WTC11 (cell line): ENCODE measurements around the gene CFAP157. TPM values are rescaled to one million over a fixed set of nuclear protein-coding genes. Genes with fewer than 3 reads are reported as not detected.

Source experiments
- ATAC-seq: fragments of 200-7000 bp; cut with Tn5 transposase; 2 replicates; pipeline ENCODE4 v1.10.0; 2021; ENCODE audit warnings: mild to moderate bottlenecking, moderate library complexity
- CTCF ChIA-PET: fragments of 300-600 bp; sonication (Branson Sonifier 250); formaldehyde crosslinking; loops from one replicate; lab custom pipeline; 2021; ENCODE audit warnings: antibody characterized with exemption; lab: Charles Lee
- POLR2A ChIA-PET: fragments of 350-600 bp; sonication (Branson Sonifier 250); formaldehyde crosslinking; loops from one replicate; lab custom pipeline; 2021; ENCODE audit warnings: antibody characterized with exemption; lab: Charles Lee
- DNase-seq: peaks from one replicate; pipeline ENCODE4 v3.0.0; 2021; ENCODE audit warnings: low spot score
- H3K27ac Mint-ChIP-seq: 2 replicates; pipeline ENCODE4 v1.8.0; 2021; ENCODE audit warnings: mixed read lengths
- H3K27me3 Mint-ChIP-seq: 2 replicates; pipeline ENCODE4 v1.8.0; 2021; ENCODE audit warnings: low read depth, mild to moderate bottlenecking, moderate library complexity, mixed read lengths
- H3K36me3 Mint-ChIP-seq: 2 replicates; pipeline ENCODE4 v1.8.0; 2021; ENCODE audit warnings: mixed read lengths
- H3K4me1 Mint-ChIP-seq: 2 replicates; pipeline ENCODE4 v1.8.0; 2022; ENCODE audit warnings: mixed read lengths
- H3K4me3 Mint-ChIP-seq: 2 replicates; pipeline ENCODE4 v1.8.0; 2021; ENCODE audit warnings: mild to moderate bottlenecking, moderate library complexity, mixed read lengths
- H3K9me3 Mint-ChIP-seq: 2 replicates; pipeline ENCODE4 v1.8.0; 2021; ENCODE audit warnings: mixed read lengths
- CREB1 ChIP-seq: sonication (generic); formaldehyde crosslinking; IDR thresholded peaks from 2 replicates; pipeline ENCODE4 v1.8.0; 2023; ENCODE audit warnings: mild to moderate bottlenecking, missing genetic modification reagents
- FOXJ3 ChIP-seq: sonication (generic); formaldehyde crosslinking; IDR thresholded peaks from 2 replicates; pipeline ENCODE4 v1.9.0; 2021; ENCODE audit warnings: missing genetic modification reagents, mild to moderate bottlenecking, borderline replicate concordance
- GRHL2 ChIP-seq: fragments of 250-450 bp; sonication (Bioruptor Pico); IDR thresholded peaks from 2 replicates; pipeline ENCODE4 v1.8.0; 2022; ENCODE audit warnings: mild to moderate bottlenecking, moderate library complexity; ENCODE audit not compliant: insufficient replicate concordance, severe bottlenecking
- KAT7 ChIP-seq: sonication (generic); formaldehyde crosslinking; IDR thresholded peaks from 2 replicates; pipeline ENCODE4 v1.8.1; 2023; ENCODE audit warnings: missing genetic modification reagents, mild to moderate bottlenecking, borderline replicate concordance
- MXD4 ChIP-seq: fragments of 250-450 bp; sonication (Bioruptor Pico); IDR thresholded peaks from 2 replicates; pipeline ENCODE4 v1.8.0; 2021; ENCODE audit warnings: mild to moderate bottlenecking, moderate library complexity, borderline replicate concordance
- NFATC4 ChIP-seq: fragments of 250-450 bp; sonication (Bioruptor Pico); IDR thresholded peaks from 2 replicates; pipeline ENCODE4 v1.9.0; 2021; ENCODE audit warnings: mild to moderate bottlenecking
- ZNF396 ChIP-seq: fragments of 250-450 bp; sonication (Bioruptor Pico); IDR thresholded peaks from 2 replicates; pipeline ENCODE4 v1.8.0; 2021; ENCODE audit warnings: mild to moderate bottlenecking, moderate library complexity, borderline replicate concordance
- total RNA-seq: library from RNA; stranded (reverse); gene quantifications from 3 replicates; pipeline ENCODE4 v1.2.3, GENCODE V29; 2021
- TF ChIP-seq, protein P1 (sequence below): fragments of 250-450 bp; sonication (Bioruptor Pico); IDR thresholded peaks from 2 replicates; pipeline ENCODE4 v1.9.0; 2021; ENCODE audit warnings: mild to moderate bottlenecking
- TF ChIP-seq, protein P2 (sequence below): sonication (generic); formaldehyde crosslinking; conservative IDR thresholded peaks from 2 replicates; pipeline ENCODE4 v1.8.1; 2022; ENCODE audit warnings: mild to moderate bottlenecking, missing genetic modification reagents
- TF ChIP-seq, protein P3 (sequence below): sonication (generic); formaldehyde crosslinking; IDR thresholded peaks from 2 replicates; pipeline ENCODE4 v1.8.1; 2022; ENCODE audit warnings: low read depth, missing genetic modification reagents, borderline replicate concordance
- TF ChIP-seq, protein P4 (sequence below): sonication (generic); formaldehyde crosslinking; IDR thresholded peaks from 2 replicates; pipeline ENCODE4 v1.8.1; 2023; ENCODE audit warnings: mild to moderate bottlenecking, missing genetic modification reagents
- TF ChIP-seq, protein P5 (sequence below): sonication (generic); formaldehyde crosslinking; IDR thresholded peaks from 2 replicates; pipeline ENCODE4 v1.8.1; 2022; ENCODE audit warnings: missing genetic modification reagents, borderline replicate concordance
- TF ChIP-seq, protein P6 (sequence below): fragments of 250-450 bp; sonication (Bioruptor Pico); IDR thresholded peaks from 2 replicates; pipeline ENCODE4 v1.8.0; 2021; ENCODE audit warnings: mild to moderate bottlenecking
- TF ChIP-seq, protein P7 (sequence below): sonication (generic); formaldehyde crosslinking; IDR thresholded peaks from 2 replicates; pipeline ENCODE4 v1.8.0; 2022; ENCODE audit warnings: missing genetic modification reagents
- TF ChIP-seq, protein P8 (sequence below): sonication (generic); formaldehyde crosslinking; IDR thresholded peaks from 2 replicates; pipeline ENCODE4 v1.8.1; 2023; ENCODE audit warnings: mild to moderate bottlenecking, missing genetic modification reagents, borderline replicate concordance

The CFAP157 gene
- total RNA-seq, 1 experiment from 2014 or later, result 0.22 TPM

DNA sequence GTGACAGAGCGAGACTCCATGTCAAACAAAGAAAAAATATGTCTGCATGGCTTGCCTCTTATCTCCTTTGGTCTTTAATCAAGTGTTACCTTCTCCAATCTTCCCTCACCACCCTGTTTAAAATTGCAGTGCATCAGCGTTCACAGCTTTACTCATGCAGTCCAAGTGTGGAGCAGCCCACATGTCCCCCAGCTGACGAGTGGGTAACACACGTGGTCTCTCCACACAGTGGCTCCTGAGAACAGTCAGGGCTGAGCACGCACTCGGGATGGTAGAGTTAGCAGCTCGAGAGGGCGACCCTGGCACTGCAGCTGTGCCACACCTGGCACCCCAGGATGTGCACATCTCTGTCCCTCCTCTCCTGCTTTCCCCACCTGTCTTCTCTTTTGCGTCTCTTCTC, 25.9 kb upstream of the CFAP157 start:
- no peaks in the 10 kb centered on the region for H3K9me3 Mint-ChIP-seq
- H3K27me3 Mint-ChIP-seq, result no peaks in the 10 kb centered on the region
- CTCF ChIA-PET, result no interaction called here
- H3K36me3 Mint-ChIP-seq, result peaks cover 27% of the 10 kb centered on the region; the same call in 1 of the 2 replicates
- H3K4me3 Mint-ChIP-seq, result no peak overlapping the region
- H3K27ac Mint-ChIP-seq, result no peak overlapping the region
- no peak for DNase-seq
- POLR2A ChIA-PET, result no interaction called here
- TF ChIP-seq CREB1 (CRISPR knock-in tag) (no peak), FOXJ3 (CRISPR knock-in tag) (no peak), NFATC4 (CRISPR knock-in tag) (no peak), GRHL2 (no peak)
- TF ChIP-seq, protein P1, sequence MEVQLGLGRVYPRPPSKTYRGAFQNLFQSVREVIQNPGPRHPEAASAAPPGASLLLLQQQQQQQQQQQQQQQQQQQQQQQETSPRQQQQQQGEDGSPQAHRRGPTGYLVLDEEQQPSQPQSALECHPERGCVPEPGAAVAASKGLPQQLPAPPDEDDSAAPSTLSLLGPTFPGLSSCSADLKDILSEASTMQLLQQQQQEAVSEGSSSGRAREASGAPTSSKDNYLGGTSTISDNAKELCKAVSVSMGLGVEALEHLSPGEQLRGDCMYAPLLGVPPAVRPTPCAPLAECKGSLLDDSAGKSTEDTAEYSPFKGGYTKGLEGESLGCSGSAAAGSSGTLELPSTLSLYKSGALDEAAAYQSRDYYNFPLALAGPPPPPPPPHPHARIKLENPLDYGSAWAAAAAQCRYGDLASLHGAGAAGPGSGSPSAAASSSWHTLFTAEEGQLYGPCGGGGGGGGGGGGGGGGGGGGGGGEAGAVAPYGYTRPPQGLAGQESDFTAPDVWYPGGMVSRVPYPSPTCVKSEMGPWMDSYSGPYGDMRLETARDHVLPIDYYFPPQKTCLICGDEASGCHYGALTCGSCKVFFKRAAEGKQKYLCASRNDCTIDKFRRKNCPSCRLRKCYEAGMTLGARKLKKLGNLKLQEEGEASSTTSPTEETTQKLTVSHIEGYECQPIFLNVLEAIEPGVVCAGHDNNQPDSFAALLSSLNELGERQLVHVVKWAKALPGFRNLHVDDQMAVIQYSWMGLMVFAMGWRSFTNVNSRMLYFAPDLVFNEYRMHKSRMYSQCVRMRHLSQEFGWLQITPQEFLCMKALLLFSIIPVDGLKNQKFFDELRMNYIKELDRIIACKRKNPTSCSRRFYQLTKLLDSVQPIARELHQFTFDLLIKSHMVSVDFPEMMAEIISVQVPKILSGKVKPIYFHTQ (CRISPR knock-in tag), result no peak
- TF ChIP-seq, protein P2, sequence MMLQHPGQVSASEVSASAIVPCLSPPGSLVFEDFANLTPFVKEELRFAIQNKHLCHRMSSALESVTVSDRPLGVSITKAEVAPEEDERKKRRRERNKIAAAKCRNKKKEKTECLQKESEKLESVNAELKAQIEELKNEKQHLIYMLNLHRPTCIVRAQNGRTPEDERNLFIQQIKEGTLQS, result no peak
- TF ChIP-seq, protein P3, sequence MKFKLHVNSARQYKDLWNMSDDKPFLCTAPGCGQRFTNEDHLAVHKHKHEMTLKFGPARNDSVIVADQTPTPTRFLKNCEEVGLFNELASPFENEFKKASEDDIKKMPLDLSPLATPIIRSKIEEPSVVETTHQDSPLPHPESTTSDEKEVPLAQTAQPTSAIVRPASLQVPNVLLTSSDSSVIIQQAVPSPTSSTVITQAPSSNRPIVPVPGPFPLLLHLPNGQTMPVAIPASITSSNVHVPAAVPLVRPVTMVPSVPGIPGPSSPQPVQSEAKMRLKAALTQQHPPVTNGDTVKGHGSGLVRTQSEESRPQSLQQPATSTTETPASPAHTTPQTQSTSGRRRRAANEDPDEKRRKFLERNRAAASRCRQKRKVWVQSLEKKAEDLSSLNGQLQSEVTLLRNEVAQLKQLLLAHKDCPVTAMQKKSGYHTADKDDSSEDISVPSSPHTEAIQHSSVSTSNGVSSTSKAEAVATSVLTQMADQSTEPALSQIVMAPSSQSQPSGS (CRISPR knock-in tag), result no peak
- TF ChIP-seq, all 79 proteins: peak for 0
- no peaks in the 10 kb centered on the region for H3K4me1 Mint-ChIP-seq
- no peak for ATAC-seq

DNA sequence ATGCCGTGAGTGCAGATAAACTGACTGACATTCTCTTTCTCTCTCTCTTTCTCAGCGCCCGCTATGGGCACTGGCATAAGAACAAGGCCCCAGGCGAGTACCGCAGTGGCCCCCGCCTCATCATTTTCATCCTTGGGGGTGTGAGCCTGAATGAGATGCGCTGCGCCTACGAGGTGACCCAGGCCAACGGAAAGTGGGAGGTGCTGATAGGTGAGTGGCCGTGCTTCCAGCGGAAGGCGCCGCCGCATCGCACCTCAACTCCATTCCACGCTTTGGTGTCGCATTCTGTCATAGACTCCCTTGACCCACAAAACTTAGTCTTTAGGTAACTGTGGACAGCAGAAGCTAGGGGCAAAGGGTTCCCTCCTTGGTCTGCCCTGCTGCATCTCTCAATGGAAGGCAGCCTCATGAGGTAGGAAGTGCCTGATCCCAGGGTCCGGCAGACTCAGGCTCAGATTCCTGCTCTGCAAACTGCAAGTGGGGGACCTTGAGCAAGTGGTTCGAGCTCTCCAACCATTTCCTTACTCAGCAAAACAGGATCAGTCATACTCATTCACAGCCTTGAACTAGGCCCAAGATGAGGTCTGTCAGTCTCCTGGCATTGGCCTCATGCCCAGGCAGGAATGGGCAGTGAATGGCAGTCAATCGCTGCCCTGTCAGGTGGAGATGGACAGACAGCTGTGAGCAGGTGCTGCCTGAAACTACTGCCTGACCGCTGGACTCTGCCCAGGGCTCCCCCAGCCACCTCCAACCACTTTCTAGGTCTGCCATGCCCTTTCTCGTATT, 24.2 kb upstream of the CFAP157 start:
- Mint-ChIP-seq H3K27me3 (no peaks in the 10 kb centered on the region), H3K36me3 (peaks cover 18% of the 10 kb centered on the region; the same call in 1 of the 2 replicates), H3K4me3 (no peak overlapping the region), H3K9me3 (no peaks in the 10 kb centered on the region), H3K27ac (no peak overlapping the region), H3K4me1 (no peaks in the 10 kb centered on the region)
- DNase-seq (no peak), ATAC-seq (no peak)
- CTCF ChIA-PET, result interaction anchor here (0.9 to 1.0 kb wide), 2 partner anchors 49 to 52 kb away, joined by 3 read pairs; no protein-coding TSS in a partner anchor
- POLR2A ChIA-PET, result no interaction called here
- TF ChIP-seq ZNF396 (CRISPR knock-in tag) (no peak), CREB1 (CRISPR knock-in tag) (no peak), MXD4 (CRISPR knock-in tag) (no peak), KAT7 (CRISPR knock-in tag) (no peak)
- TF ChIP-seq, protein P4, sequence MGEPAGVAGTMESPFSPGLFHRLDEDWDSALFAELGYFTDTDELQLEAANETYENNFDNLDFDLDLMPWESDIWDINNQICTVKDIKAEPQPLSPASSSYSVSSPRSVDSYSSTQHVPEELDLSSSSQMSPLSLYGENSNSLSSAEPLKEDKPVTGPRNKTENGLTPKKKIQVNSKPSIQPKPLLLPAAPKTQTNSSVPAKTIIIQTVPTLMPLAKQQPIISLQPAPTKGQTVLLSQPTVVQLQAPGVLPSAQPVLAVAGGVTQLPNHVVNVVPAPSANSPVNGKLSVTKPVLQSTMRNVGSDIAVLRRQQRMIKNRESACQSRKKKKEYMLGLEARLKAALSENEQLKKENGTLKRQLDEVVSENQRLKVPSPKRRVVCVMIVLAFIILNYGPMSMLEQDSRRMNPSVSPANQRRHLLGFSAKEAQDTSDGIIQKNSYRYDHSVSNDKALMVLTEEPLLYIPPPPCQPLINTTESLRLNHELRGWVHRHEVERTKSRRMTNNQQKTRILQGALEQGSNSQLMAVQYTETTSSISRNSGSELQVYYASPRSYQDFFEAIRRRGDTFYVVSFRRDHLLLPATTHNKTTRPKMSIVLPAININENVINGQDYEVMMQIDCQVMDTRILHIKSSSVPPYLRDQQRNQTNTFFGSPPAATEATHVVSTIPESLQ (CRISPR knock-in tag), result no peak
- TF ChIP-seq, protein P5, sequence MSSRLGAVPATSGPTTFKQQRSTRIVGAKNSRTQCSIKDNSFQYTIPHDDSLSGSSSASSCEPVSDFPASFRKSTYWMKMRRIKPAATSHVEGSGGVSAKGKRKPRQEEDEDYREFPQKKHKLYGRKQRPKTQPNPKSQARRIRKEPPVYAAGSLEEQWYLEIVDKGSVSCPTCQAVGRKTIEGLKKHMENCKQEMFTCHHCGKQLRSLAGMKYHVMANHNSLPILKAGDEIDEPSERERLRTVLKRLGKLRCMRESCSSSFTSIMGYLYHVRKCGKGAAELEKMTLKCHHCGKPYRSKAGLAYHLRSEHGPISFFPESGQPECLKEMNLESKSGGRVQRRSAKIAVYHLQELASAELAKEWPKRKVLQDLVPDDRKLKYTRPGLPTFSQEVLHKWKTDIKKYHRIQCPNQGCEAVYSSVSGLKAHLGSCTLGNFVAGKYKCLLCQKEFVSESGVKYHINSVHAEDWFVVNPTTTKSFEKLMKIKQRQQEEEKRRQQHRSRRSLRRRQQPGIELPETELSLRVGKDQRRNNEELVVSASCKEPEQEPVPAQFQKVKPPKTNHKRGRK (CRISPR knock-in tag), result no peak
- TF ChIP-seq, protein P6, sequence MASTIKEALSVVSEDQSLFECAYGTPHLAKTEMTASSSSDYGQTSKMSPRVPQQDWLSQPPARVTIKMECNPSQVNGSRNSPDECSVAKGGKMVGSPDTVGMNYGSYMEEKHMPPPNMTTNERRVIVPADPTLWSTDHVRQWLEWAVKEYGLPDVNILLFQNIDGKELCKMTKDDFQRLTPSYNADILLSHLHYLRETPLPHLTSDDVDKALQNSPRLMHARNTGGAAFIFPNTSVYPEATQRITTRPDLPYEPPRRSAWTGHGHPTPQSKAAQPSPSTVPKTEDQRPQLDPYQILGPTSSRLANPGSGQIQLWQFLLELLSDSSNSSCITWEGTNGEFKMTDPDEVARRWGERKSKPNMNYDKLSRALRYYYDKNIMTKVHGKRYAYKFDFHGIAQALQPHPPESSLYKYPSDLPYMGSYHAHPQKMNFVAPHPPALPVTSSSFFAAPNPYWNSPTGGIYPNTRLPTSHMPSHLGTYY (CRISPR knock-in tag), result no peak
- TF ChIP-seq, protein P7, sequence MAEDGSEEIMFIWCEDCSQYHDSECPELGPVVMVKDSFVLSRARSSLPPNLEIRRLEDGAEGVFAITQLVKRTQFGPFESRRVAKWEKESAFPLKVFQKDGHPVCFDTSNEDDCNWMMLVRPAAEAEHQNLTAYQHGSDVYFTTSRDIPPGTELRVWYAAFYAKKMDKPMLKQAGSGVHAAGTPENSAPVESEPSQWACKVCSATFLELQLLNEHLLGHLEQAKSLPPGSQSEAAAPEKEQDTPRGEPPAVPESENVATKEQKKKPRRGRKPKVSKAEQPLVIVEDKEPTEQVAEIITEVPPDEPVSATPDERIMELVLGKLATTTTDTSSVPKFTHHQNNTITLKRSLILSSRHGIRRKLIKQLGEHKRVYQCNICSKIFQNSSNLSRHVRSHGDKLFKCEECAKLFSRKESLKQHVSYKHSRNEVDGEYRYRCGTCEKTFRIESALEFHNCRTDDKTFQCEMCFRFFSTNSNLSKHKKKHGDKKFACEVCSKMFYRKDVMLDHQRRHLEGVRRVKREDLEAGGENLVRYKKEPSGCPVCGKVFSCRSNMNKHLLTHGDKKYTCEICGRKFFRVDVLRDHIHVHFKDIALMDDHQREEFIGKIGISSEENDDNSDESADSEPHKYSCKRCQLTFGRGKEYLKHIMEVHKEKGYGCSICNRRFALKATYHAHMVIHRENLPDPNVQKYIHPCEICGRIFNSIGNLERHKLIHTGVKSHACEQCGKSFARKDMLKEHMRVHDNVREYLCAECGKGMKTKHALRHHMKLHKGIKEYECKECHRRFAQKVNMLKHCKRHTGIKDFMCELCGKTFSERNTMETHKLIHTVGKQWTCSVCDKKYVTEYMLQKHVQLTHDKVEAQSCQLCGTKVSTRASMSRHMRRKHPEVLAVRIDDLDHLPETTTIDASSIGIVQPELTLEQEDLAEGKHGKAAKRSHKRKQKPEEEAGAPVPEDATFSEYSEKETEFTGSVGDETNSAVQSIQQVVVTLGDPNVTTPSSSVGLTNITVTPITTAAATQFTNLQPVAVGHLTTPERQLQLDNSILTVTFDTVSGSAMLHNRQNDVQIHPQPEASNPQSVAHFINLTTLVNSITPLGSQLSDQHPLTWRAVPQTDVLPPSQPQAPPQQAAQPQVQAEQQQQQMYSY (CRISPR knock-in tag), result no peak
- TF ChIP-seq, protein P8, sequence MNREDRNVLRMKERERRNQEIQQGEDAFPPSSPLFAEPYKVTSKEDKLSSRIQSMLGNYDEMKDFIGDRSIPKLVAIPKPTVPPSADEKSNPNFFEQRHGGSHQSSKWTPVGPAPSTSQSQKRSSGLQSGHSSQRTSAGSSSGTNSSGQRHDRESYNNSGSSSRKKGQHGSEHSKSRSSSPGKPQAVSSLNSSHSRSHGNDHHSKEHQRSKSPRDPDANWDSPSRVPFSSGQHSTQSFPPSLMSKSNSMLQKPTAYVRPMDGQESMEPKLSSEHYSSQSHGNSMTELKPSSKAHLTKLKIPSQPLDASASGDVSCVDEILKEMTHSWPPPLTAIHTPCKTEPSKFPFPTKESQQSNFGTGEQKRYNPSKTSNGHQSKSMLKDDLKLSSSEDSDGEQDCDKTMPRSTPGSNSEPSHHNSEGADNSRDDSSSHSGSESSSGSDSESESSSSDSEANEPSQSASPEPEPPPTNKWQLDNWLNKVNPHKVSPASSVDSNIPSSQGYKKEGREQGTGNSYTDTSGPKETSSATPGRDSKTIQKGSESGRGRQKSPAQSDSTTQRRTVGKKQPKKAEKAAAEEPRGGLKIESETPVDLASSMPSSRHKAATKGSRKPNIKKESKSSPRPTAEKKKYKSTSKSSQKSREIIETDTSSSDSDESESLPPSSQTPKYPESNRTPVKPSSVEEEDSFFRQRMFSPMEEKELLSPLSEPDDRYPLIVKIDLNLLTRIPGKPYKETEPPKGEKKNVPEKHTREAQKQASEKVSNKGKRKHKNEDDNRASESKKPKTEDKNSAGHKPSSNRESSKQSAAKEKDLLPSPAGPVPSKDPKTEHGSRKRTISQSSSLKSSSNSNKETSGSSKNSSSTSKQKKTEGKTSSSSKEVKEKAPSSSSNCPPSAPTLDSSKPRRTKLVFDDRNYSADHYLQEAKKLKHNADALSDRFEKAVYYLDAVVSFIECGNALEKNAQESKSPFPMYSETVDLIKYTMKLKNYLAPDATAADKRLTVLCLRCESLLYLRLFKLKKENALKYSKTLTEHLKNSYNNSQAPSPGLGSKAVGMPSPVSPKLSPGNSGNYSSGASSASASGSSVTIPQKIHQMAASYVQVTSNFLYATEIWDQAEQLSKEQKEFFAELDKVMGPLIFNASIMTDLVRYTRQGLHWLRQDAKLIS (CRISPR knock-in tag), result no peak
